ENCODE results near the gene ERGIC1. TPM values are rescaled to one million over a fixed set of nuclear protein-coding genes. Genes with fewer than 3 reads are reported as not detected.

Gene ERGIC1
- total and polyA plus RNA-seq, 2 of the 13 experiments (the other 11 are each of a cell fraction or from before 2014, with no cell fraction given) = 78.5 to 184 TPM

GRCh38 chr5:172788771-172789686 lies 45.0 kb upstream of the ERGIC1 start (continued):
- no peak for TF ChIP-seq ZFP62 (CRISPR knock-in tag; IDR thresholded peaks at IDR 0.05)
- TF ChIP-seq SRF (IDR thresholded peaks at IDR 0.05; ENCODE audit: low read depth, low read length) = peak; percentile 90
- TF ChIP-seq AGO1 (IDR thresholded peaks at IDR 0.05; ENCODE audit: low read depth, low read length, poor library complexity, severe bottlenecking) = no peak
- TF ChIP-seq ZBTB3 (CRISPR knock-in tag; IDR thresholded peaks at IDR 0.05; ENCODE audit: borderline replicate concordance, low read depth) = no peak
- no peak for TF ChIP-seq ZNF317 (CRISPR knock-in tag; IDR thresholded peaks at IDR 0.05)
- 0 out of 2 replicates have a peak, but pooled peaks have one; percentile 21 for TF ChIP-seq ZNF747 (CRISPR knock-in tag; IDR thresholded peaks at IDR 0.05; ENCODE audit: borderline replicate concordance)
- TF ChIP-seq, protein P1, sequence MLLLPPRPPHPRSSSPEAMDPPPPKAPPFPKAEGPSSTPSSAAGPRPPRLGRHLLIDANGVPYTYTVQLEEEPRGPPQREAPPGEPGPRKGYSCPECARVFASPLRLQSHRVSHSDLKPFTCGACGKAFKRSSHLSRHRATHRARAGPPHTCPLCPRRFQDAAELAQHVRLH (CRISPR knock-in tag; IDR thresholded peaks at IDR 0.05; ENCODE audit: borderline replicate concordance, low read depth) = no peak
- TF ChIP-seq HDAC6 (IDR thresholded peaks at IDR 0.05; ENCODE audit: low read depth, low read length) = no peak
- TF ChIP-seq STAT5B (CRISPR knock-in tag; IDR thresholded peaks at IDR 0.05) = no peak
- no peak for TF ChIP-seq PCBP1 (IDR thresholded peaks at IDR 0.05; ENCODE audit: borderline replicate concordance, low read depth, low read length)
- TF ChIP-seq ATF7 (IDR thresholded peaks at IDR 0.05) = no peak
- 0 out of 2 replicates have a peak, but pooled peaks have one; percentile 0 for TF ChIP-seq ATF7 (CRISPR knock-in tag; IDR thresholded peaks at IDR 0.05)
- TF ChIP-seq ZNF563 (CRISPR knock-in tag; IDR thresholded peaks at IDR 0.05) = 0 out of 2 replicates have a peak, but pooled peaks have one; percentile 23
- no peak for TF ChIP-seq FOXK1 (CRISPR knock-in tag; IDR thresholded peaks at IDR 0.05; ENCODE audit: borderline replicate concordance, low read depth)
- TF ChIP-seq SMARCC2 (IDR thresholded peaks at IDR 0.05) = no peak
- TF ChIP-seq, protein P2, sequence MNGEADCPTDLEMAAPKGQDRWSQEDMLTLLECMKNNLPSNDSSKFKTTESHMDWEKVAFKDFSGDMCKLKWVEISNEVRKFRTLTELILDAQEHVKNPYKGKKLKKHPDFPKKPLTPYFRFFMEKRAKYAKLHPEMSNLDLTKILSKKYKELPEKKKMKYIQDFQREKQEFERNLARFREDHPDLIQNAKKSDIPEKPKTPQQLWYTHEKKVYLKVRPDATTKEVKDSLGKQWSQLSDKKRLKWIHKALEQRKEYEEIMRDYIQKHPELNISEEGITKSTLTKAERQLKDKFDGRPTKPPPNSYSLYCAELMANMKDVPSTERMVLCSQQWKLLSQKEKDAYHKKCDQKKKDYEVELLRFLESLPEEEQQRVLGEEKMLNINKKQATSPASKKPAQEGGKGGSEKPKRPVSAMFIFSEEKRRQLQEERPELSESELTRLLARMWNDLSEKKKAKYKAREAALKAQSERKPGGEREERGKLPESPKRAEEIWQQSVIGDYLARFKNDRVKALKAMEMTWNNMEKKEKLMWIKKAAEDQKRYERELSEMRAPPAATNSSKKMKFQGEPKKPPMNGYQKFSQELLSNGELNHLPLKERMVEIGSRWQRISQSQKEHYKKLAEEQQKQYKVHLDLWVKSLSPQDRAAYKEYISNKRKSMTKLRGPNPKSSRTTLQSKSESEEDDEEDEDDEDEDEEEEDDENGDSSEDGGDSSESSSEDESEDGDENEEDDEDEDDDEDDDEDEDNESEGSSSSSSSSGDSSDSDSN (CRISPR knock-in tag; IDR thresholded peaks at IDR 0.05) = peak; percentile 74
- no peak for TF ChIP-seq TBP (CRISPR knock-in tag; IDR thresholded peaks at IDR 0.05)
- no peak for TF ChIP-seq KDM3A (CRISPR knock-in tag; IDR thresholded peaks at IDR 0.05; ENCODE audit: low read depth)
- no peak for TF ChIP-seq KLF6 (CRISPR knock-in tag; IDR thresholded peaks at IDR 0.05)
- TF ChIP-seq ZNF484 (CRISPR knock-in tag; IDR thresholded peaks at IDR 0.05; ENCODE audit: borderline replicate concordance, low read depth) = no peak
- TF ChIP-seq NCOA1 (CRISPR knock-in tag; IDR thresholded peaks at IDR 0.05) = no peak
- no peak for TF ChIP-seq ZNF253 (CRISPR knock-in tag; IDR thresholded peaks at IDR 0.05; ENCODE audit: borderline replicate concordance)
- TF ChIP-seq, protein P3, sequence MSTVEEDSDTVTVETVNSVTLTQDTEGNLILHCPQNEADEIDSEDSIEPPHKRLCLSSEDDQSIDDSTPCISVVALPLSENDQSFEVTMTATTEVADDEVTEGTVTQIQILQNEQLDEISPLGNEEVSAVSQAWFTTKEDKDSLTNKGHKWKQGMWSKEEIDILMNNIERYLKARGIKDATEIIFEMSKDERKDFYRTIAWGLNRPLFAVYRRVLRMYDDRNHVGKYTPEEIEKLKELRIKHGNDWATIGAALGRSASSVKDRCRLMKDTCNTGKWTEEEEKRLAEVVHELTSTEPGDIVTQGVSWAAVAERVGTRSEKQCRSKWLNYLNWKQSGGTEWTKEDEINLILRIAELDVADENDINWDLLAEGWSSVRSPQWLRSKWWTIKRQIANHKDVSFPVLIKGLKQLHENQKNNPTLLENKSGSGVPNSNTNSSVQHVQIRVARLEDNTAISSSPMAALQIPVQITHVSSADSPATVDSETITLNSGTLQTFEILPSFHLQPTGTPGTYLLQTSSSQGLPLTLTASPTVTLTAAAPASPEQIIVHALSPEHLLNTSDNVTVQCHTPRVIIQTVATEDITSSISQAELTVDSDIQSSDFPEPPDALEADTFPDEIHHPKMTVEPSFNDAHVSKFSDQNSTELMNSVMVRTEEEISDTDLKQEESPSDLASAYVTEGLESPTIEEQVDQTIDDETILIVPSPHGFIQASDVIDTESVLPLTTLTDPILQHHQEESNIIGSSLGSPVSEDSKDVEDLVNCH (CRISPR knock-in tag; IDR thresholded peaks at IDR 0.05) = no peak
- TF ChIP-seq FOXP1 (IDR thresholded peaks at IDR 0.05) = no peak
- TF ChIP-seq FOXP1 (CRISPR knock-in tag; IDR thresholded peaks at IDR 0.05) = no peak
- TF ChIP-seq ZNF672 (CRISPR knock-in tag; IDR thresholded peaks at IDR 0.05) = no peak
- TF ChIP-seq HDAC2 (CRISPR knock-in tag; IDR thresholded peaks at IDR 0.05) = no peak; the same call in 1 of the 2 replicates
- no peak for TF ChIP-seq GATA4 (IDR thresholded peaks at IDR 0.05; ENCODE audit: borderline replicate concordance, low read depth)
